ENCODE data around the gene SLIT3.

The SLIT3 gene

GRCh38 chr5:168670881-168671575 is 629.9 kb downstream of the SLIT3 start:
- TF ChIP-seq ZNF70 (CRISPR knock-in tag; IDR thresholded peaks at IDR 0.05), result no peak
- no peak for TF ChIP-seq ZFP3 (CRISPR knock-in tag; IDR thresholded peaks at IDR 0.05)
- TF ChIP-seq ZNF8 (CRISPR knock-in tag; IDR thresholded peaks at IDR 0.05), result no peak
- TF ChIP-seq ISL1 (CRISPR knock-in tag; IDR thresholded peaks at IDR 0.05), result no peak
- no peak for TF ChIP-seq CSDC2 (CRISPR knock-in tag; IDR thresholded peaks at IDR 0.05)
- TF ChIP-seq GLIS3 (CRISPR knock-in tag; IDR thresholded peaks at IDR 0.05), result no peak
- no peak for TF ChIP-seq ZC3H10 (CRISPR knock-in tag; IDR thresholded peaks at IDR 0.05)
- no peak for TF ChIP-seq PPARA (CRISPR knock-in tag; IDR thresholded peaks at IDR 0.05; ENCODE audit: borderline replicate concordance)
- no peak for TF ChIP-seq RARB (CRISPR knock-in tag; IDR thresholded peaks at IDR 0.05)
- TF ChIP-seq TOX (CRISPR knock-in tag; IDR thresholded peaks at IDR 0.05; ENCODE audit: borderline replicate concordance), result no peak
- TF ChIP-seq CSRNP3 (CRISPR knock-in tag; IDR thresholded peaks at IDR 0.05), result no peak
- no peak for TF ChIP-seq ZNF565 (CRISPR knock-in tag; conservative IDR thresholded peaks at IDR 0.05; ENCODE audit: low read depth)
- TF ChIP-seq ZFP30 (CRISPR knock-in tag; IDR thresholded peaks at IDR 0.05), result no peak
- TF ChIP-seq ESRRG (CRISPR knock-in tag; IDR thresholded peaks at IDR 0.05), result no peak
- TF ChIP-seq TCF4 (CRISPR knock-in tag; IDR thresholded peaks at IDR 0.05; ENCODE audit: borderline replicate concordance), result no peak
- no peak for TF ChIP-seq BACH2 (CRISPR knock-in tag; IDR thresholded peaks at IDR 0.05; ENCODE audit: borderline replicate concordance)
- TF ChIP-seq ARNTL (CRISPR knock-in tag; IDR thresholded peaks at IDR 0.05; ENCODE audit: borderline replicate concordance, low read depth), result no peak
- no peak for TF ChIP-seq OSR1 (CRISPR knock-in tag; IDR thresholded peaks at IDR 0.05)
- TF ChIP-seq SNAI2 (CRISPR knock-in tag; IDR thresholded peaks at IDR 0.05), result no peak
- TF ChIP-seq POU6F1 (CRISPR knock-in tag; IDR thresholded peaks at IDR 0.05; ENCODE audit: borderline replicate concordance, low read depth), result no peak
- no peak; the same call in 2 of the 3 replicates for ATAC-seq

GRCh38 chr5:168669668-168670378 is 631.1 kb downstream of the SLIT3 start:
- ATAC-seq, result no peak

More at GRCh38 chr5:168669668-168670378, 631.1 kb downstream of the SLIT3 start:
- TF ChIP-seq TOX (CRISPR knock-in tag; IDR thresholded peaks at IDR 0.05; ENCODE audit: borderline replicate concordance) (no peak), TCF4 (CRISPR knock-in tag; IDR thresholded peaks at IDR 0.05; ENCODE audit: borderline replicate concordance) (no peak), POU6F1 (CRISPR knock-in tag; IDR thresholded peaks at IDR 0.05; ENCODE audit: borderline replicate concordance, low read depth) (no peak), ARNTL (CRISPR knock-in tag; IDR thresholded peaks at IDR 0.05; ENCODE audit: borderline replicate concordance, low read depth) (no peak), ZNF70 (CRISPR knock-in tag; IDR thresholded peaks at IDR 0.05) (no peak), BACH2 (CRISPR knock-in tag; IDR thresholded peaks at IDR 0.05; ENCODE audit: borderline replicate concordance) (no peak), ZFP3 (CRISPR knock-in tag; IDR thresholded peaks at IDR 0.05) (no peak), CSRNP3 (CRISPR knock-in tag; IDR thresholded peaks at IDR 0.05) (no peak), ZNF565 (CRISPR knock-in tag; conservative IDR thresholded peaks at IDR 0.05; ENCODE audit: low read depth) (no peak), SNAI2 (CRISPR knock-in tag; IDR thresholded peaks at IDR 0.05) (no peak), GLIS3 (CRISPR knock-in tag; IDR thresholded peaks at IDR 0.05) (no peak), RARB (CRISPR knock-in tag; IDR thresholded peaks at IDR 0.05) (no peak), ISL1 (CRISPR knock-in tag; IDR thresholded peaks at IDR 0.05) (no peak)
- TF ChIP-seq, protein P1, sequence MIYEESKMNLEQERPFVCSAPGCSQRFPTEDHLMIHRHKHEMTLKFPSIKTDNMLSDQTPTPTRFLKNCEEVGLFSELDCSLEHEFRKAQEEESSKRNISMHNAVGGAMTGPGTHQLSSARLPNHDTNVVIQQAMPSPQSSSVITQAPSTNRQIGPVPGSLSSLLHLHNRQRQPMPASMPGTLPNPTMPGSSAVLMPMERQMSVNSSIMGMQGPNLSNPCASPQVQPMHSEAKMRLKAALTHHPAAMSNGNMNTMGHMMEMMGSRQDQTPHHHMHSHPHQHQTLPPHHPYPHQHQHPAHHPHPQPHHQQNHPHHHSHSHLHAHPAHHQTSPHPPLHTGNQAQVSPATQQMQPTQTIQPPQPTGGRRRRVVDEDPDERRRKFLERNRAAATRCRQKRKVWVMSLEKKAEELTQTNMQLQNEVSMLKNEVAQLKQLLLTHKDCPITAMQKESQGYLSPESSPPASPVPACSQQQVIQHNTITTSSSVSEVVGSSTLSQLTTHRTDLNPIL (CRISPR knock-in tag; IDR thresholded peaks at IDR 0.05; ENCODE audit: low read depth), result no peak
- TF ChIP-seq, protein P2, sequence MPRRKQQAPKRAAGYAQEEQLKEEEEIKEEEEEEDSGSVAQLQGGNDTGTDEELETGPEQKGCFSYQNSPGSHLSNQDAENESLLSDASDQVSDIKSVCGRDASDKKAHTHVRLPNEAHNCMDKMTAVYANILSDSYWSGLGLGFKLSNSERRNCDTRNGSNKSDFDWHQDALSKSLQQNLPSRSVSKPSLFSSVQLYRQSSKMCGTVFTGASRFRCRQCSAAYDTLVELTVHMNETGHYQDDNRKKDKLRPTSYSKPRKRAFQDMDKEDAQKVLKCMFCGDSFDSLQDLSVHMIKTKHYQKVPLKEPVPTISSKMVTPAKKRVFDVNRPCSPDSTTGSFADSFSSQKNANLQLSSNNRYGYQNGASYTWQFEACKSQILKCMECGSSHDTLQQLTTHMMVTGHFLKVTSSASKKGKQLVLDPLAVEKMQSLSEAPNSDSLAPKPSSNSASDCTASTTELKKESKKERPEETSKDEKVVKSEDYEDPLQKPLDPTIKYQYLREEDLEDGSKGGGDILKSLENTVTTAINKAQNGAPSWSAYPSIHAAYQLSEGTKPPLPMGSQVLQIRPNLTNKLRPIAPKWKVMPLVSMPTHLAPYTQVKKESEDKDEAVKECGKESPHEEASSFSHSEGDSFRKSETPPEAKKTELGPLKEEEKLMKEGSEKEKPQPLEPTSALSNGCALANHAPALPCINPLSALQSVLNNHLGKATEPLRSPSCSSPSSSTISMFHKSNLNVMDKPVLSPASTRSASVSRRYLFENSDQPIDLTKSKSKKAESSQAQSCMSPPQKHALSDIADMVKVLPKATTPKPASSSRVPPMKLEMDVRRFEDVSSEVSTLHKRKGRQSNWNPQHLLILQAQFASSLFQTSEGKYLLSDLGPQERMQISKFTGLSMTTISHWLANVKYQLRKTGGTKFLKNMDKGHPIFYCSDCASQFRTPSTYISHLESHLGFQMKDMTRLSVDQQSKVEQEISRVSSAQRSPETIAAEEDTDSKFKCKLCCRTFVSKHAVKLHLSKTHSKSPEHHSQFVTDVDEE (CRISPR knock-in tag; IDR thresholded peaks at IDR 0.05), result no peak

Measured in SK-N-SH treated with all-trans-retinoic acid at 6 μM for 48 hours (cell line).